Breast epithelium (tissue), 3 donors: ENCODE results near the gene MAN1A2.

ENCODE experiments used
- CTCF ChIP-seq, 3 donors: fragments of 450-650 bp; IDR thresholded peaks; one replicate each; pipeline ENCODE4 v1.5.1; 2016 to 2017; ENCODE audit warnings: antibody characterized with exemption in 3 of 3, mild to moderate bottlenecking in 3 of 3, moderate library complexity in 3 of 3
- POLR2A ChIP-seq: fragments of 450-650 bp; IDR thresholded peaks from one replicate; pipeline ENCODE4 v1.6.1; 2016; ENCODE audit warnings: antibody characterized with exemption, mild to moderate bottlenecking, moderate library complexity

DNA sequence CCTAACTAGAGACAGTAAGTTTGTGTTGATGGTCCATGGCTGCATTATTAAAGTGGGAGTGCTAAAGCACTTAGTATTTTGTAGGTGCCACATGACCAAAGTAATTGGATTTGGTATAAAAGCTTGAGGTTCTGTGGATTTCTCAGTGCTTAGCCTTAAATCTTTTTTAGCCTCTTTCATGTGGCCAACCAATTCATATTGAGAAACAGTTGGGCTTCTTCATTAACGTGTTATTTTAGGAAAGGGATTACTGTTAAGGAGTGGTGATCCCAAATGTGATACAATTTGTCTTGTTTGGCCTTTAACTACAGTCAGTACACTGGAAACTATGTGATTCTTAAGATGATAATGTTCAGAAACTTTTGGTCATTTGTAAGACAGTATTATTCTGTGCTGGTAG, 25.5 kb downstream of the MAN1A2 start:
- no peak for TF ChIP-seq CTCF (IDR thresholded peaks at IDR 0.05)
- TF ChIP-seq POLR2A, result no peak
